ENCODE results near the gene STOX1.
"Not testable (repeated sequence)": the region's sequence is repeated elsewhere in the genome, so short reads cannot be mapped to it uniquely, and the experiment has no call there.

The STOX1 gene

GRCh38 chr10:68828833-68829232, 1.5 kb downstream of the STOX1 start:
- DNase-seq (ENCODE audit: low read depth in 2 of 2): no peak

GRCh38 chr10:68829521-68829920, 2.2 kb downstream of the STOX1 start:
- DNase-seq (ENCODE audit: low read depth in 2 of 2): no peak

GRCh38 chr10:68829952-68830351, 2.6 kb downstream of the STOX1 start:
- no peak for DNase-seq (ENCODE audit: low read depth in 2 of 2)

GRCh38 chr10:68831961-68832455, 4.7 kb downstream of the STOX1 start:
- DNase-seq (ENCODE audit: low read depth in 2 of 2): no peak

- DNase-seq (ENCODE audit: low read depth in 2 of 2): no peak
These were observed 5.3 kb downstream of the STOX1 start for GRCh38 chr10:68832601-68833000.

- DNase-seq (ENCODE audit: low read depth in 2 of 2): no peak
These were observed 10.4 kb downstream of the STOX1 start for GRCh38 chr10:68837626-68838322.

GRCh38 chr10:68840650-68841049, 13.3 kb downstream of the STOX1 start:
- not testable (repeated sequence) for DNase-seq (ENCODE audit: low read depth in 2 of 2)

GRCh38 chr10:68848281-68848680, 20.9 kb downstream of the STOX1 start:
- no peak for DNase-seq (ENCODE audit: low read depth in 2 of 2)

- no peak for DNase-seq (ENCODE audit: low read depth in 2 of 2)
These were observed 21.5 kb downstream of the STOX1 start for GRCh38 chr10:68848806-68849205.

- DNase-seq (ENCODE audit: low read depth in 2 of 2): no peak
These were observed 29.0 kb downstream of the STOX1 start for GRCh38 chr10:68856352-68856751.

GRCh38 chr10:68857005-68857404, 29.7 kb downstream of the STOX1 start:
- DNase-seq (ENCODE audit: low read depth in 2 of 2): no peak

GRCh38 chr10:68861253-68861652, 33.9 kb downstream of the STOX1 start:
- no peak for DNase-seq (ENCODE audit: low read depth in 2 of 2)

GRCh38 chr10:68864611-68865010, 37.3 kb downstream of the STOX1 start:
- DNase-seq (ENCODE audit: low read depth in 2 of 2): no peak

- DNase-seq (ENCODE audit: low read depth in 2 of 2): not testable (repeated sequence)
These were observed 40.8 kb downstream of the STOX1 start for GRCh38 chr10:68868173-68868572.

GRCh38 chr10:68869623-68870022, 42.3 kb downstream of the STOX1 start:
- no peak for DNase-seq (ENCODE audit: low read depth in 2 of 2)

GRCh38 chr10:68870061-68870460, 42.7 kb downstream of the STOX1 start:
- no peak for DNase-seq (ENCODE audit: low read depth in 2 of 2)

GRCh38 chr10:68870545-68871104, 43.3 kb downstream of the STOX1 start:
- DNase-seq (ENCODE audit: low read depth in 2 of 2): no peak

GRCh38 chr10:68871105-68871711, 43.9 kb downstream of the STOX1 start:
- DNase-seq (ENCODE audit: low read depth in 2 of 2): peak; percentile 8 to 13

GRCh38 chr10:68871731-68872342, 44.5 kb downstream of the STOX1 start:
- peak; percentile 67 to 74 for DNase-seq (ENCODE audit: low read depth in 2 of 2)

GRCh38 chr10:68876246-68877138, 49.2 kb downstream of the STOX1 start:
- no peak for DNase-seq (ENCODE audit: low read depth in 2 of 2)

GRCh38 chr10:68877482-68878110, 50.3 kb downstream of the STOX1 start:
- DNase-seq (ENCODE audit: low read depth in 2 of 2): no peak

Measured in fibroblast of skin of left biceps (primary cell).